Superior temporal gyrus (tissue), 1 donor: ENCODE data around the gene MRC1.

Experiments
- DNase-seq: peaks from one replicate; pipeline ENCODE4 v3.0.0-alpha.2; 2016; ENCODE audit errors: extremely low spot score

The MRC1 gene

GRCh38 chr10:17795813-17796594, 13.1 kb upstream of the MRC1 start:
- DNase-seq, result no peak

- DNase-seq, result no peak
Observed at GRCh38 chr10:17801507-17801906, 7.6 kb upstream of the MRC1 start.

GRCh38 chr10:17802350-17802749, 6.8 kb upstream of the MRC1 start:
- no peak for DNase-seq

- DNase-seq, result no peak
Observed at GRCh38 chr10:17802976-17803375, 6.2 kb upstream of the MRC1 start.

DNA sequence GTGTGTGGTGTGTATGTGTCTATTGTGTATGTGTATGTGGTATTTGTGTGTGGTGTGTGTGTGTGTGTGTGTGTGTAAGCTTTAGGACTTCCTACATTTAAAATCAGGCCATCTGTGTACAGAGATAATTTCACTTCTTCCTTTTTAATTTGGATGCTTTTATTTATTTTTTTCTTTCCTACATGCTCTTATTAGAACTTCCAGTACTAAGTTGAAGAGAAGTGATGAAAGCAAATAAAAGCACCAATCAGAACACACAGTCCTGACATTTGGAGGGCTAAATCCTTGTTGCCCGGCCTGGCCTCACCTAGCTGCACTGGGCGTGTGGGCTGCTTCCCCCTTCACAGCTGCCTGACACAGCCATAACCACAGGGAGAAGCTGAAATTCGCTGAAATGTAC, 3.8 kb upstream of the MRC1 start:
- DNase-seq, result no peak

GRCh38 chr10:17805921-17806577, 3.1 kb upstream of the MRC1 start:
- DNase-seq, result no peak

DNA sequence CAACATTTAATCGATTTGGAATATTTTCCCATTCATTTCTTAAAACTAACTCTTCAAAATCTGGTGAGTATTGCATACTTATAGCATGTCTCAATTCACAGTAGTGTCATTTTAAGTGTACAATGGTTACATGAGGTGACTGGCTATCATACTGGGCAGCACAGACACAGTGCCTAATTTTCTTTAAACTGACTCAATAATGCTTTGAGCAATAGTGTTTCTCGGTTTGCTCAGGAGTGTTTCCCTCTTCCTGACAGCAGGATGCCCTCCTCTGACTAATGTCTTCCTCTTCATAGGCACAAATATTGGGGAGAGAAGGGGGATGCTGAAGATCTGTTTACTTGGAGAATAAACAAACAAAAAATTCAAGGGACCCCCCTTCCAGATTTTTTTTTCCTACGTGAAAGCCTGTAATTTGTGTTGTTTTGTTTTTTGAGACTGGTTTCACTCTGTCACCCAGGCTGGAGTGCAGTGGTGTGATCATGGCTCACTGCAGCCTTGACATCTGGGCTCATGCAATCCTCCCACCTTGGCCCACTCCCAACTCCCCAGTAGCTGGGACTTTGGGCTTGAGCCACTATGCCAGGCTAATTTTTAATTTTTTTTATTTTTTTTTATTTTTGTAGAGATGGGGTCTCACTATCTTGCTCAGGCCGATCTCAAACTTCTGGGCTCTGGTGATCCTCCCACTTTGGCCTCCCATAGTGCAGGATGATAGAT, 2.2 kb downstream of the MRC1 start:
- DNase-seq, result no peak

DNA sequence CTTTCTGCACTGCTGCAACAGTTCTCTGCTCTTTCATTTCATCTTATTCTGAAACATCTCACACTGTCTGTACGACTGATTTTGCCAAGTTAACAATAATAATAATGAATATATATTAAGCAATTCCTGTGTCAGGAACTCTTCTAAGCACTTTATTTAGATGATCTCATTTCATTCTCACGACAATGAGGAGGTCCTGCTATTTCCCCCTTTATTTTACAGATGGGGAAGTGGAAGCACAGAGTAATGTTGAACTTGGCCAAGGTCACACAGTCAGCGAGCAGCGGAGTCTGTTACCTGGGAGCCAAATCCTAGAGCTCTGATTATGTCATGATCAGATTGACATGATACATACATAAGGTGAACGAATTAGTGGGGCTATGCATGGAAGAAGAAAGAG, 5.8 kb downstream of the MRC1 start:
- DNase-seq, result no peak

DNA sequence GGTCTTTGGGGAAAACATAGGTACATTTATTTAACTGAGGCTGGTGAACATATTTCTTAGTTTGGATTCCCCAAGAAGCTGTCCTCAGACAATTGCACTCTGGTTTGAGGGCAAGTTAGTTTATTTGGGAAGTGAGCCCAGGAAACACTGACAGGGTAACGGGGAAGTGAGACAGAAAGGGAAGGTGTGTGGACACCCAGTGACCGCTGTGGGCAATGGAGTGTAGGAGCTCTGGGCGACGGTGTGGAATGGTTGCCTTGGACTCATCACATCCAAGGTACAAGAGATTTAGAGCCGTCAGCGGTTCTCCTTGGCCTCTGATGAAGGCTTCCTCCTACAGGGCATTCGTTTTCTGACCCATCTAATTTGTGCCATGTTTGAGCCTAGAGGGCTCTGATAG, 7.1 kb downstream of the MRC1 start:
- DNase-seq, result no peak

DNA sequence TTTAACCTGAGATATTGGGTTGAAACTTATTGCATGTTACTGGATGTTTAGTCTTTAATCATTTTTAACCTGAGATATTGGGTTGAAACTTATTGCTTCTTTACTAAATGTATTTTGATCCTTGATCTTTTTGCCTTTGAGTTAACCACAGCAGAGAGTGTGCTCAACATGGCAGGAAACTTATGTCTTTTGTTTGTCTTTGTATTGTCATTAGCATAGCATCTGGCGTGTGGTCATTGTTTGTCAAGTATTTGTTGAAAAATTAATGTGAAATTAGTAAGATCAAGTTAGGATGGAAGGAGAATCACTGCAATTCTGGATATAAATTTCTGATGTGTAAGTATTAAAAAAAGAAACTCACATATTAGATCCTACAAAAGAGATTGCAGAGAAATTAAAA, 8.2 kb downstream of the MRC1 start:
- DNase-seq, result no peak

- DNase-seq, result no peak
Observed at GRCh38 chr10:17817790-17818189, 8.6 kb downstream of the MRC1 start.

DNA sequence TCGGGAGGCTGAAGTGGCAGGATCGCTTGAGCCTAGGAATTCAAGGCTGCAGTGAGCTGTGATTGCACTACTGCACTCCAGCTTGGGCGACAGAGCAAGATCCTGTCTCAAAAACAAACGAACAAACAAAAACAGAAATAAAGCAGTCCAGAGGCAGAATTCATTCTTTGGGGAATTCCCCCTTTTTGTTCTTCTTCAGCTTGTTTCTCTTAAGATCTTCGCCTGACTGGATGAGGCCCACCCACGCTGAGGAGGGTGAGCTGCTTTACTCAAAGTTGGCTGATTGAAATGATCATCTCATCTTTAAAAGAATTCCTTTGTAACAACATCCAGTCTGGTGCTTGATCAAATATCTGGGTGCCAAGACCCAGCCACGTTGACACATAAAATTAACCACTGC, 10.7 kb downstream of the MRC1 start:
- DNase-seq, result no peak

GRCh38 chr10:17820943-17821342, 11.8 kb downstream of the MRC1 start:
- DNase-seq, result no peak

- no peak for DNase-seq
Observed at GRCh38 chr10:17821893-17822292, 12.7 kb downstream of the MRC1 start.

DNA sequence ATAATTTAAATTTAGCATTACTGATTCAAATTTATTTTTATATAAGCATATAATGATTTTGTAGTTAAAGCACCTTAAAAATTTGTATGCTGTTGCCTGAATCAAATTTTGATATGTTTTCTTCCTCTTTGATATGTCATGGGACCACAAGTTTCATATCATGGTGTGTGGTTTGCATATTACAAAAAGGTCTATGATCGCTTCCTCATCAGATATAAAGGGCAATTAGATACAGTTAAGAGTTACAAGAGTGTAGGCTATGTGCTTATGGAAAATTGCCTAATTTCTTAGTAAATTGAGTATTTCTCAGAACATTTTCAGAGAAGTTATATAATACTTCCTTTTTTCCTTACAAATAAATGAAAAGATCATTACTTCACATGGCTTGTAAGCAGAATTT, 22.2 kb downstream of the MRC1 start:
- DNase-seq, result no peak

DNA sequence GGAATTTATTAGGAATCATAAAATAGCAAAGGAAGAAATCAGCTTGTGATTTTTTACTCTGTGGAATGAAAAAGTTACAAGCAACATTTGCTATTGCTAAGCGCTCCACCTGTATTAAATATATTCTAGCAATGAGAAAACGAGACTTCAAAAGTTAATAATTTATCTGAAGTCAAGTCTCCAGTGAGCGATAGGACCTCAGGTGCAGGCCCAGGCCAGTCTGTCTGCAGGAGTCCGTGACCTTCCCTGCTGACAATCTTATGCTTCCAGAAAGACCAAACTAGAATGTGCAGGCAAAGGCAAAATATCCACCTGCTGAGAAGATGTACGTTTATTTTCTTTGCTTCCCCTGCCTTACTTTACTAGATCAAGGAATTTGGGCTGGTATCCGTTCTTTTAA, 22.7 kb downstream of the MRC1 start:
- DNase-seq, result no peak

DNA sequence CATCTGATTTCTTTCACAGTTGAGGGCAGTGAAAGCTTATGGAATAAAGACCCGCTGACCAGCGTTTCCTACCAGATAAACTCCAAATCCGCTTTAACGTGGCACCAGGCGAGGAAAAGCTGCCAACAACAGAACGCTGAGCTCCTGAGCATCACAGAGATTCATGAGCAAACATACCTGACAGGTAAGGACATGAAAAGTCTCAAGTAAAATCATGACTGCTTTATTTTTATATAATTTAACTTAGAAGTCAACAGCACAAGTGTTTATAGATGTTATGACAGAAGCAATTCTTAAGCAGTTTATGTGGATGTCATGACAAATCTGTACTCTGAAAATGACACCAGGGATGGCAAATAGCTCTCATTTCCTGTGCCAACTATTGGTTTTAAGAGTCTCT, 24.5 kb downstream of the MRC1 start:
- no peak for DNase-seq

- no peak for DNase-seq
Observed at GRCh38 chr10:17835688-17836087, 26.5 kb downstream of the MRC1 start.

DNA sequence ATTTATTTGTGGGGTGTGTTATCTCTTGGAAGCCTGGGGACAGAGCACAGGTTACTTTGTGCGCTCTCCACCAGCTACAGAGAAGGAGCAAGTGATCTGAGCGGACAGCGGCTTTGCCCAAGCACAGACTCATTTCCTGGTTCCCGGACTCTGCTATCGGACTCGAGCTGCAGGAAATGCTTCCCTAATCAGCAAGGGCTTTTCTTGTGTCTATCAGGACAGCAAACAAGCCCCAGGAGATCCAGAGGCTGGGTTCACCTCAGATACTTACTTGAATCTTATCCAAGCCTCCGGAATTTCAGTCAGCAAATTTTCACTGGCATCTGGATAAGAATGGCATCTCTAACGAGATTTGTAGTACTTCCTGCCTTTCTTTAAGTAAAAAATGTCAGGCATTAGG, 27.8 kb downstream of the MRC1 start:
- DNase-seq, result no peak

DNA sequence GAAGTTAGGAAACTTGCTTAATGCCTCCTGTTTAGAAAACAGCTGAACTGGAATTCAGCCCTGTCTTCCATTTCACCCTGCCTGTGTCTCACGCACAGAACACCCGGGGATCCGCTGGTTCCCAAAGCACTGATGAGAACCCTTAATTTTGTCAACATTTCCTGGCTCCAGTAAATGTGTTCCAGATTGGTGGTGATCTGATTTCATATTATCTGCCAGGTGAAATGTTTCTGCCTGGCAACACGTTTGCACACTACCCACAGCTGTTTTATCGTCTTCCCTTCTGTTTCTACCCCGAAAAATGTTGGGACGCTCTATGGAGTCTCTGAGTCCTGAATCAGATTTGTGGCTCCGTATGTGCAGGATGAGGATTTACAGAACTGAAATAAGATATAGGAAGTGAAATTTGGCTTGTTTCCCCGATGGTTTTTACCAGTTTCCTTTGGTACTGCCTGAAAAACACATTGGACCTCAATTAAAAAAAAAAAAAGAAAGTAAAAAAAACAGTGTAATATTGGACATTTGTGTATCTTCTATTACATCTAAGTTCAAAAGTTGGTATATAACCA, 29.0 kb downstream of the MRC1 start:
- DNase-seq, result no peak

DNA sequence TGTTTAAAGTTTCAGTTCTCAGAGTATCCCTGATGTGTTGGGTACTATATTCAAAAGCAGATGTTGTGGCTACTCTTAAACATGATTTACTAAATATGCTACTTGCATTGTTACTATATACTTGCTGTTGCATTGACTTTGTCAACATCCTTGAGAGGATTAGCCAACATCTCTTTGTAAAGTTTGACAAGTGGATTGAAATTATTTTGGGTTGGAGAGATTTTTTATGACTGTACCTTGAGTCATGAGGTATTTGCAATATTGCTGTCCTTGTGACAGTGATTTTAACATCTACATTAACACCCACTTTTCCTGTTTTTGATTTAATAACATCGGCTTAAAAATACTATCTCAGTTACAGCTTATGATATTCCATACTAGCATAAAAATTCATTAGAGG, 31.9 kb downstream of the MRC1 start:
- no peak for DNase-seq

DNA sequence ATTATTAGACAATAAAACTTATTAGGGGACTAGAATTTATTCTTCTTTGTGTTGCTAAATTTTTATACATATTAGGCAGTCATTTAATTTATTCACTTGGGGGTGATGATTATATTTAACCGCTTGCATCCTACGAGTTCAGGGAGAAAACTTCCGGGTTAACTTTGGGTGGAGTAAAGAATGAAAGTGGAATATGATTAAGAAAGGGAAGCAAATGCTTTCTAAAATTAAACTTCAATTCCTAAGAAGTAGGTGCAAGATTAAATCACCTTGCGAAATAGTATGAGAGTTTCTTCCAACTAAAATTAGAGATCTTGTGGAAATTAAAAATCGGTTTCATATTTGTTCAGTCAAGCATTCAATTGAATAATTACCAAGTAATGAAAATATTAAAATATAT, 33.5 kb downstream of the MRC1 start:
- DNase-seq, result no peak
